Mucosa of gallbladder (tissue), 1 donor: ENCODE results near the gene GIN1. TPM values are rescaled to one million over a fixed set of nuclear protein-coding genes. Genes with fewer than 3 reads are reported as not detected.
"Not testable (repeated sequence)": the region's sequence is repeated elsewhere in the genome, so short reads cannot be mapped to it uniquely, and the experiment has no call there.

Source experiments
- DNase-seq: peaks from one replicate; pipeline ENCODE4 v3.0.0-alpha.2; 2020; ENCODE audit warnings: low spot score
- total RNA-seq: library from RNA; stranded (reverse); gene quantifications from one replicate; pipeline ENCODE4 v1.2.1, GENCODE V29; 2021
- donor health status: DM: no; HTN: no; CAD: no.

GIN1 gene
- 9.2 TPM for total RNA-seq

- DNase-seq, result peak; percentile 98
Measured at GRCh38 chr5:103119765-103120606, at the start of gene GIN1, which contains the start of gene PPIP5K2. Gene GIN1 (minus strand): TSS chr5:103120138. CDS start chr5:103108707, 11,431 bp downstream. Gene PPIP5K2 (plus strand): TSS chr5:103120301. CDS start chr5:103129590, 9,289 bp downstream.

- DNase-seq, result no peak
Measured at GRCh38 chr5:103166706-103167105, 46.8 kb upstream of the GIN1 start.

- no peak for DNase-seq
Measured at GRCh38 chr5:103151156-103151555, 31.2 kb upstream of the GIN1 start.

GRCh38 chr5:103148213-103148612, 28.3 kb upstream of the GIN1 start:
- no peak for DNase-seq

- DNase-seq, result no peak
Measured at GRCh38 chr5:103145196-103145595, 25.3 kb upstream of the GIN1 start.

- DNase-seq, result not testable (repeated sequence)
Measured at GRCh38 chr5:103142132-103142531, 22.2 kb upstream of the GIN1 start.

- peak; percentile 82 for DNase-seq
Measured at GRCh38 chr5:103139264-103139865, 19.4 kb upstream of the GIN1 start.

- no peak for DNase-seq
Measured at GRCh38 chr5:103138202-103138690, 18.3 kb upstream of the GIN1 start.

GRCh38 chr5:103135461-103135860, 15.5 kb upstream of the GIN1 start:
- DNase-seq, result no peak

- no peak for DNase-seq
Measured at GRCh38 chr5:103133231-103133630, 13.3 kb upstream of the GIN1 start.

- no peak for DNase-seq
Measured at GRCh38 chr5:103132684-103133083, 12.7 kb upstream of the GIN1 start.

- DNase-seq, result no peak
Measured at GRCh38 chr5:103128202-103128601, 8.3 kb upstream of the GIN1 start.

- no peak for DNase-seq
Measured at GRCh38 chr5:103127292-103127817, 7.4 kb upstream of the GIN1 start.

- no peak for DNase-seq
Measured at GRCh38 chr5:103126557-103126956, 6.6 kb upstream of the GIN1 start.

GRCh38 chr5:103122242-103122641, 2.3 kb upstream of the GIN1 start:
- DNase-seq, result no peak

GRCh38 chr5:103120607-103121200, 766 bp upstream of the GIN1 start:
- DNase-seq, result no peak

- no peak for DNase-seq
Measured at GRCh38 chr5:103119070-103119764, 721 bp downstream of the GIN1 start.

- no peak for DNase-seq
Measured at GRCh38 chr5:103117471-103117991, 2.4 kb downstream of the GIN1 start.

GRCh38 chr5:103114440-103114839, 5.5 kb downstream of the GIN1 start:
- DNase-seq, result no peak

GRCh38 chr5:103112910-103113309, 7.0 kb downstream of the GIN1 start:
- no peak for DNase-seq

- no peak for DNase-seq
Measured at GRCh38 chr5:103111468-103111867, 8.5 kb downstream of the GIN1 start.
